Measurements from ENCODE around the gene MAPKAPK3.

MAPKAPK3 gene

GRCh38 chr3:50609763-50610085, 7.2 kb upstream of the MAPKAPK3 start:
- no peak overlapping the region for H3K4me3 ChIP-seq (ENCODE audit: low read depth, low read length)
- DNase-seq (ENCODE audit: low read depth), result no peak
- no peak for TF ChIP-seq CTCF (IDR thresholded peaks at IDR 0.05; ENCODE audit: low read depth, low read length, missing control alignments)

DNA sequence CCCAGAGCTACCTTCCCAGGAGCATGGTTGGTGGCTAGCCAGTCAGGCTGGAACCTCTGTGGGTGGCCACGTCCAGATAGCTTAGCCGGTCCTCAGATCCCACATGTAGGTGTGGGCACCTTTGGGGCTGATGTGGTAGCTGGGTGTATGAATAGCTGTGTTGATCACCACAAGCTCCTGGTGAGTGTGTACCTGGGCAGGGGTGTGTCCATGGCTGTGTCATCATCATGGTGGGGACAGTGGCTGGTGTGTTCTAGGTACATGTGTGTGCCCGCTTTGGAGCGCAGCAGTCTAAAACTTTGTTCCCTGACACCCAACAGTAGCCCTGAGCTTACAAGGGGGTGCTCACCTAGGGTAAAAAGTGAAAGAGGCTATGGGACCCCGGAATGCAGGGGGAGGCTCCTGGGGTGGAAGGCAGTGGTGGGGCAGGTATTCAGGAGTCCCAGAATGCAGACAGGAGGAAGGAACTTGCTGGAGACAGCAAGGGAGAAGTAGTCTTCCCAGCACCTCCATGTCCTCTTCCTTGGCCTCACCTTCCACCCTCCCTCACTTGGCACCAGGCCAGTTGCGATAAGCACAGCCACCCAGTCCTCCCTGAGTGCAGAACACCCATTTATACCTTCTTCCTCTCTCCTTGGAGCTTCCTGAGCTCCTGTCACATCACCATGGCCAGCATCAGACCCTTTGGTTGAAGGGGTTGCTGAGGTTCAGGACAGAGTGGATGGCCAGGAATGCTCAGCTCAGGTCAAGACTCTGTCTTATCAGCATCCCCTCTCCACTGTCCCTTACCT, 6.6 kb upstream of the MAPKAPK3 start:
- no peak for DNase-seq (ENCODE audit: low read depth)
- TF ChIP-seq CTCF (IDR thresholded peaks at IDR 0.05; ENCODE audit: low read depth, low read length, missing control alignments), result no peak
- peak overlapping the region; percentile 52 for H3K4me3 ChIP-seq (ENCODE audit: low read depth, low read length)

DNA sequence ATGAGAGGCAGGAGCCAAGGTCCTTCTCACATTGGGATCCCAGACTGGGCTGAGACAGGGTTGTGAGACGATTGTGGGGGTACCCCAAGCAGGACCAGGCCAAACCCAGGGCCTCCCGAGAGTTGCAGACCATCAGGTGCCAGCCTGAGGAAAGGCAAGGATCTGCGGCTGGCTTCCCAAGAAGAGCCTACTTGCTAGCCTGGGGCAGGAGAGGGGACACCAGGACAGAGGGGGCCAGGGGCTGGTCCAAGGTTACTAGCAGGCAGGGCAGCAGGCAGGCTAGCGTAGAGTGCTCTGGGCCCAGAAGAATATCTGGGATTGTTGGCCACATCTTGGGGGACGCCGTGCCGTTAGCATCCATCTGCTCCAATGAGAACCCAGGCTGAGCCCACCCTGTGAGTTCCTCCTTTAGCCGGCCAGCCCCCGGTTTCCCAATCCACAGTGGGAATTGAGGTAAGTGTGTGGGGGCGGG, 5.9 kb upstream of the MAPKAPK3 start:
- DNase-seq (ENCODE audit: low read depth), result no peak
- H3K4me3 ChIP-seq (ENCODE audit: low read depth, low read length), result peak overlapping the region; percentile 52
- no peak for TF ChIP-seq CTCF (IDR thresholded peaks at IDR 0.05; ENCODE audit: low read depth, low read length, missing control alignments)

- peak within 1 kb of the TSS; percentile 52 for H3K4me3 ChIP-seq (ENCODE audit: low read depth, low read length)
- peak; percentile 65 for TF ChIP-seq CTCF (IDR thresholded peaks at IDR 0.05; ENCODE audit: low read depth, low read length, missing control alignments)
- no peak for DNase-seq (ENCODE audit: low read depth)
Measured at GRCh38 chr3:50611464-50612233, 5.3 kb upstream of the MAPKAPK3 start, which contains the start of gene CISH. Gene CISH, minus strand, starts transcription at chr3:50611774. Its CDS starts 124 bp downstream, at chr3:50611650.

DNA sequence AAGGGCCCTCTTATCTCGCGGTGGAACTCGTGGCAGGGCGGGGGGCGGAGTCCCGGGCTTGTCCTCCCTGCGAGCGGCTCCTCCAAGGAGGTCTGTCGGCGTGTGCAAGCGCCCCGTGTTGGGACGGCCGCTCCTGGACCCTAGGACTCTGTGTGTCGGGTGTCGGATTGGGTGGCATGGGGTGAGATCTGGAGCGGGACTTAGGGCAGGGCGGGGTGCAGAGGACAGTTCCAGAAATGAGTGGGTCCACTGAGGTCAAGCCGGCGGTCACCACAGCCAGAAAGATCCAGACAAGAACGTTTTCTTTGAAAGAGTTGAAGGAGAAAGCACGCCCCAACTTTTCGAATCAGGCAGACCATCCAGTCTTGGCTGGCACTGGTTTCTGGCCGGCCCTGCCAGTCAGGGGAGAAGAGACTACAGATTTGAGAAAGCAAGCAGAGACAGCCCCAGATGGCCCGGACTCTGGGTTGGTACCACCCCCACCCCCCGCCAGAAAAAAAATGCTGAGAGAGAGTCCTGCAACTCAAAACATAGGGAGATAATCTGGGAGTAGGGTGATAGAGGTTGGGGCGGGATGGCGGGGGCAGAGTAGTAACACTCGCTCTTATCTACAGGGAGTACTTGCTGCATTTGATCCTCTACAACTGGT, 4.6 kb upstream of the MAPKAPK3 start:
- no peak for TF ChIP-seq CTCF (IDR thresholded peaks at IDR 0.05; ENCODE audit: low read depth, low read length, missing control alignments)
- DNase-seq (ENCODE audit: low read depth), result no peak
- H3K4me3 ChIP-seq (ENCODE audit: low read depth, low read length), result peak overlapping the region; percentile 52

GRCh38 chr3:50612970-50613846, 3.7 kb upstream of the MAPKAPK3 start:
- H3K4me3 ChIP-seq (ENCODE audit: low read depth, low read length), result no peak overlapping the region
- no peak for DNase-seq (ENCODE audit: low read depth)
- TF ChIP-seq CTCF (IDR thresholded peaks at IDR 0.05; ENCODE audit: low read depth, low read length, missing control alignments), result no peak
